Stomach smooth muscle (tissue), 2 donors: ENCODE results near the gene OR2G6.
"Not testable (repeated sequence)": the region's sequence is repeated elsewhere in the genome, so short reads cannot be mapped to it uniquely, and the experiment has no call there.

Experiments used
- H3K27ac ChIP-seq: one replicate; pipeline ENCODE4 v1.7.0; 2013; ENCODE audit warnings: mild to moderate bottlenecking, low read length, inconsistent platforms
- H3K27me3 ChIP-seq, 2 donors: one replicate each; pipeline ENCODE4 v1.7.0; 2013; ENCODE audit warnings: low read length in 2 of 2; ENCODE audit not compliant: insufficient read depth in 2 of 2, control insufficient read depth in 1 of 2
- H3K36me3 ChIP-seq, 2 donors: one replicate each; pipeline ENCODE4 v1.7.0; 2013; ENCODE audit warnings: low read length in 2 of 2; ENCODE audit not compliant: control insufficient read depth in 2 of 2, insufficient read depth in 2 of 2
- H3K4me1 ChIP-seq: one replicate; pipeline ENCODE4 v1.7.0; 2013; ENCODE audit warnings: low read length; ENCODE audit not compliant: control insufficient read depth, insufficient read depth
- H3K4me3 ChIP-seq, 2 donors: one replicate each; pipeline ENCODE4 v1.7.0; 2013; ENCODE audit warnings: low read length in 2 of 2
- H3K9ac ChIP-seq, 2 donors: one replicate each; pipeline ENCODE4 v1.7.0; 2013; ENCODE audit warnings: low read length in 2 of 2, mild to moderate bottlenecking in 1 of 2
- H3K9me3 ChIP-seq, 2 donors: one replicate each; pipeline ENCODE4 v1.7.0; 2013; ENCODE audit warnings: low read length in 2 of 2; ENCODE audit not compliant: control insufficient read depth in 2 of 2
- donor health status: healthy.
- donor health status: Pancreatic carcinoma.

Gene OR2G6

DNA sequence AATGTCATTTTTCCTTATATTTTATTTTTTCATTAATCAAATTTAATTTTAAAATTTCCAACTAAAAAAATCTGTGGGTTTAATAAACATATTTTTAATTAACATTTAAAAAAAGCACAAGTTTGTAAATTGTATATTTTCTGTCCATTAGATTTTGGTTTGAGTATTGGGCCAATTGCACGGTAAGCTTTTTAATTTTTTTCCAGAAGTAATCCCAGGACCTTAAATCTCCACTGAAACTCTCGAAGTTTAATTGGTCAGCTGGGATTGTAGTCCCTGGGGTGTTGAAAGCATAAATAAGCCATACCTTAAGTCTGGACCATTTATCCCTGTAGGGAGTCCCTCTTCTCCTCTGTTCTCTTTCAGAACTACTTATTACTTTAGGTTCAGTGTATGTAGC lies at the start of gene OR2G6:
TSS of gene OR2G6 (plus strand) at position 301 of the 400 bp plus-strand sequence. CDS start 13,574 bp downstream, outside the sequence.
- H3K27ac ChIP-seq, H3K9me3 ChIP-seq, H3K4me1 ChIP-seq, H3K27me3 ChIP-seq, H3K36me3 ChIP-seq, H3K9ac ChIP-seq, H3K4me3 ChIP-seq: not testable (repeated sequence)

DNA sequence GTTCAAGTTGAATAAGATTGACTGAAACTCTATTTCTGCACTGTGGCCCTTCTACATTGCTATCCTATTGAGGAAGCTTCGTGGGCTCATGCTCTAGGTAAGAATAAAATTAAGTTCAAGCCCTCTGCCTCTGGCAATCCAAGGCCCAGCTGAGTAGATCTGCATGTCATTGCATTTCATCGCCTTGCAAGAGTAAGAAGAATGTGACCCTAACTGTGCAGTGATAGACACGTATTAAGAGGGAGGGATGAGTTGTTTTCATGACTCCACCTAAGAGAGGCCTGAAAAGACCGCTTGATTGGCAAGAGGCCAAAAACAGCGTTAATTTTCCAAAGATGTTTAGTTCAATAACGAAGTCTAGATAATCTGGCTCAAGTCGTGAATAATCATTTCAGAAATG lies 48.8 kb upstream of the OR2G6 start:
- not testable (repeated sequence) for H3K36me3 ChIP-seq, H3K27ac ChIP-seq, H3K4me1 ChIP-seq, H3K4me3 ChIP-seq, H3K9ac ChIP-seq, H3K9me3 ChIP-seq, H3K27me3 ChIP-seq

DNA sequence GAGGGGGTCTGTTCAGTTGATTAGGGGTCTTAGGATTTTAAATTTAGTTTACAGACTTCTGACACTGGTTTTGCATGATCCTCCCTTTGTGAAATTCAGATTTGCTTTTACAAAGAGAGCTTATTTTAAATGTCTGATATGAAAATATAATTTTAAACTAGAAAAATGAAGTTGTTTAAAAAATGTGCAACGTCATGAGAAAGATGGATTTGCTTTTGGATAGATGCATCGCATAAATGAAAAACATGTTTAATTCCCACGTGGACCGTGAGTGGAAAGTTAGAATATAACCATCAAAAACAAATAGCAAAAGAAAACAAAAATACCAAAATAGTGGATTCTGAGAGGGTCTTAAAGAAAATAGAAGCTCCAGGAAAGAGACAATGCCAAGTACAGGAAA lies 36.7 kb upstream of the OR2G6 start:
- no peaks in the 10 kb centered on the region for H3K4me1 ChIP-seq
- H3K9me3 ChIP-seq: no peaks in the 10 kb centered on the region
- H3K9ac ChIP-seq: no peak overlapping the region
- no peaks in the 10 kb centered on the region for H3K36me3 ChIP-seq
- H3K27me3 ChIP-seq: no peaks in the 10 kb centered on the region
- no peak overlapping the region for H3K27ac ChIP-seq
- no peak overlapping the region for H3K4me3 ChIP-seq

DNA sequence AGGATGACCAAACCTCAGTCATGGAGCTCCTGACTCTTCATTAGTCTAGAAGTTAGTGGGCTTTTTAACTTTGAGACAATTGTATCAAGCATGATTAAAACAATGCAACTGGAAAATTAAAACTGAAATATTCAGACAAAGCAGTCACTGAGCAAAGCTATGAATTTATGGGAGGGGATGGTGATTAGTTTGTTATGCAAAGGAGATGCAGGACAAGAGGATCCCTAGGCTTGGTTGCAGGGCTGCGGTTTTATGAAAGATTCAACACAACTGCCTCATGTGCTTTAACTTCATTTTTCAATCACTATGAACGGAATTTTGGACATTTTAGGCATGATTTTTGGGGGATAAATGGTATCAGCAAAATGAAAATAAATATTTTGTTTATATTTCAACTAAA lies 35.8 kb upstream of the OR2G6 start:
- H3K27me3 ChIP-seq, H3K4me1 ChIP-seq, H3K27ac ChIP-seq, H3K36me3 ChIP-seq, H3K9ac ChIP-seq, H3K9me3 ChIP-seq, H3K4me3 ChIP-seq: not testable (repeated sequence)

GRCh38 chr1:248473051-248473450 lies 34.8 kb upstream of the OR2G6 start, which contains the start of gene OR2T3:
OR2T3 (plus strand) TSS chr1:248473351; CDS start chr1:248473351, 0 bp downstream.
- H3K9ac ChIP-seq, H3K9me3 ChIP-seq, H3K27me3 ChIP-seq, H3K4me1 ChIP-seq, H3K4me3 ChIP-seq, H3K36me3 ChIP-seq, H3K27ac ChIP-seq: not testable (repeated sequence)

DNA sequence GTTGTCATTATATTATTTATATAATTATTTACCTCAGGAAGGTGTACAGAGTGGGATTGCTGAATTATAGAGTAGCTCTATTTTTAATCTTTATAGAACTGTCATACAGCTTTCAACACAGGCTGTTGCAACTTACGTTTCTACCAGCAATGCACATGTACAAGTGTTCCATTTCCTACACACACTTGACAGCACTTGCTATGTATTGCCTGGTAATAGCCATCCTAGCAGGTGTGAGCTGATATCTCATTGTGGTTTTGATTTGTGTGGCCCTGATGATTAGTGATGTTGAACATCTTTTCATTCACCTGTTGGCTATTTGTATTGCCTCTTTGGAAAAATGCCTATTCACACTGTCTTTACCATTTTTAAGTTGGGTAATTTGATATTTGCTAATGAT lies 32.2 kb upstream of the OR2G6 start:
- not testable (repeated sequence) for H3K36me3 ChIP-seq, H3K9ac ChIP-seq, H3K9me3 ChIP-seq, H3K4me1 ChIP-seq, H3K4me3 ChIP-seq, H3K27me3 ChIP-seq, H3K27ac ChIP-seq

GRCh38 chr1:248481686-248482579 lies 25.9 kb upstream of the OR2G6 start:
- H3K27me3 ChIP-seq, H3K27ac ChIP-seq, H3K36me3 ChIP-seq, H3K4me1 ChIP-seq, H3K4me3 ChIP-seq, H3K9me3 ChIP-seq, H3K9ac ChIP-seq: not testable (repeated sequence)

DNA sequence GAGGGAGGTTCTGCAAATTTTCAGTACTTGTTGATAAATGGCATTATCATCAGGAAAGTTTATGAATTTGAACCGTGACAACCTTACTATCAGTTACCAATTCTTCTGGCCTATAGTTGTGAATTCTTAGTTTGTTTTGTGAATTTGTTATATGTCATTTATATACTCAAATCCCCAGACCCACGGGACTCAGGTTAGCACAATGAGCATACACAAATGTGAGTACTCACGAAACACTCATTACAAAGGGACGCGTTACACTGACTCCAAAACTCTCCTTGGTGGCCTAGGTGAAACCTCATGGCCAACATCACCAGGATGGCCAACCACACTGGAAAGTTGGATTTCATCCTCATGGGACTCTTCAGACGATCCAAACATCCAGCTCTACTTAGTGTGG lies 19.6 kb upstream of the OR2G6 start, which contains the start of gene OR2T5:
TSS of gene OR2T5 (plus strand) at position 301 of the 400 bp plus-strand sequence. CDS start at position 301, 0 bp downstream.
- not testable (repeated sequence) for H3K9me3 ChIP-seq, H3K9ac ChIP-seq, H3K4me1 ChIP-seq, H3K27ac ChIP-seq, H3K27me3 ChIP-seq, H3K4me3 ChIP-seq, H3K36me3 ChIP-seq

GRCh38 chr1:248496661-248497060 lies 11.2 kb upstream of the OR2G6 start:
- H3K27me3 ChIP-seq, H3K4me3 ChIP-seq, H3K9ac ChIP-seq, H3K36me3 ChIP-seq, H3K27ac ChIP-seq, H3K4me1 ChIP-seq, H3K9me3 ChIP-seq: not testable (repeated sequence)

DNA sequence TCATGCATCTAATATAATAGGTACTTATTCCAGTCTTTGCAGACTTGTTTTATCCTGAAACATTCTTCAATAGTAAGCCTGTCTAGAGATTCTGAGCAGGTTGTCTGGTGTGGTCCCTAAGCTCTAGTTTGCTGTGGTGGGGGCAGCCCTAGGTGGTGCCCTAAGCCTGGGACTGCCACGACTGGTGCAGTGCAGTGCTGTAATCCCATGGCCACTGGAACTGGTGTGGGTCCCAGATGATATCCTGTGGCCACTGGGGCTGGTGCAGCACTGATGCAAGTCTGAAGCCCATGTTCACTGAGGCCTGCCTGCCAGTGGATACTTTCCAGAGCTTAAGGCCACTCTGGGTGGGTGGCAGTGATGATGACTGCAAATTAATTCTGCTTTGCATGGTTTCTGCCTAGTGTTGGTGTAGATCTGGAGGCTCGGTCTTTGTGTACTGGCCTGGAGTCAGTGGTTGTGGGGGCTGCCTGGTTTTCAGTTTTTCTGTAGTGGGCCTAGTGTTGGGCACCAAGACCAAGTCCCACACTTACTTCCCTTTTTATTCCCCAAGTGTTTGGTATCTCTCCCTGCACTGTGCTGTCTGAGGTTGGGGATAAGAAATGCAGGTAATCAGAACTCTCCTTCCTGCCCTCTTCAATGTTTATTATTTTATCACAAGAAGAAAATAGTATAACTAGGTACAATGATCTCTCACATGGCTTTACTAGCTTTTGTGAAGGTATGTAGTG lies 7.4 kb upstream of the OR2G6 start:
- H3K36me3 ChIP-seq, H3K27me3 ChIP-seq, H3K4me1 ChIP-seq, H3K9ac ChIP-seq, H3K4me3 ChIP-seq, H3K9me3 ChIP-seq, H3K27ac ChIP-seq: not testable (repeated sequence)

GRCh38 chr1:248510217-248510616 lies 2.3 kb downstream of the OR2G6 start:
- not testable (repeated sequence) for H3K27ac ChIP-seq, H3K4me3 ChIP-seq, H3K9me3 ChIP-seq, H3K9ac ChIP-seq, H3K36me3 ChIP-seq, H3K4me1 ChIP-seq, H3K27me3 ChIP-seq
